ENCODE measurements around the gene KCNQ5.

The KCNQ5 gene

GRCh38 chr6:72620871-72621290, 983 bp upstream of the KCNQ5 start:
- no peaks in the 10 kb centered on the region for H3K27me3 ChIP-seq (ENCODE audit: control insufficient read depth, low read length)

GRCh38 chr6:72622094-72622940, 453 bp downstream of the KCNQ5 start:
- peak overlapping the region; percentile 99 for H3K4me2 ChIP-seq (ENCODE audit: low read length)
- H3K9me3 ChIP-seq (ENCODE audit: control insufficient read depth, insufficient read depth, low read length) = no peaks in the 10 kb centered on the region
- H3K4me1 ChIP-seq (ENCODE audit: control insufficient read depth, low read length) = peaks cover 58% of the 10 kb centered on the region
- H3F3A ChIP-seq (ENCODE audit: control insufficient read depth, insufficient read depth) = peaks cover 17% of the 10 kb centered on the region
- peak overlapping the region; percentile 98 for H3K27ac ChIP-seq (ENCODE audit: low read depth, low read length)
- H3K4me3 ChIP-seq (ENCODE audit: low read length) = peak overlapping the region; percentile 95
- H3K9me2 ChIP-seq (replicated peaks; ENCODE audit: control insufficient read depth, low read length) = no peaks in the 10 kb centered on the region
- no peaks in the 10 kb centered on the region for H3K27me3 ChIP-seq (ENCODE audit: control insufficient read depth, low read length)
- peaks cover 61% of the 10 kb centered on the region for H3K79me2 ChIP-seq (ENCODE audit: control insufficient read depth, low read length)
- no peaks in the 10 kb centered on the region for H4K20me1 ChIP-seq (ENCODE audit: control insufficient read depth, insufficient read depth, low read depth, low read length)
- peaks cover 38% of the 10 kb centered on the region for H3K36me3 ChIP-seq (ENCODE audit: control insufficient read depth, low read length)
- TF ChIP-seq EZH2phosphoT487 (IDR thresholded peaks at IDR 0.05; ENCODE audit: borderline replicate concordance, low read length) = no peak
- no peak for TF ChIP-seq CTCF (IDR thresholded peaks at IDR 0.05; ENCODE audit: low read depth, low read length, poor library complexity, severe bottlenecking)

More at GRCh38 chr6:72620871-72621290, 983 bp upstream of the KCNQ5 start:
- Histone ChIP-seq H3K9me2 (replicated peaks; ENCODE audit: control insufficient read depth, low read length) (no peaks in the 10 kb centered on the region), H4K20me1 (ENCODE audit: control insufficient read depth, insufficient read depth, low read depth, low read length) (no peaks in the 10 kb centered on the region), H3K4me3 (ENCODE audit: low read length) (peak overlapping the region; percentile 95), H3K27ac (ENCODE audit: low read depth, low read length) (peak overlapping the region; percentile 98), H3K4me1 (ENCODE audit: control insufficient read depth, low read length) (peaks cover 59% of the 10 kb centered on the region), H3F3A (ENCODE audit: control insufficient read depth, insufficient read depth) (peaks cover 17% of the 10 kb centered on the region), H3K4me2 (ENCODE audit: low read length) (peak overlapping the region; percentile 99), H3K79me2 (ENCODE audit: control insufficient read depth, low read length) (peaks cover 46% of the 10 kb centered on the region), H3K36me3 (ENCODE audit: control insufficient read depth, low read length) (peaks cover 24% of the 10 kb centered on the region), H3K9me3 (ENCODE audit: control insufficient read depth, insufficient read depth, low read length) (no peaks in the 10 kb centered on the region)
- TF ChIP-seq CTCF (IDR thresholded peaks at IDR 0.05; ENCODE audit: low read depth, low read length, poor library complexity, severe bottlenecking) (no peak), EZH2phosphoT487 (IDR thresholded peaks at IDR 0.05; ENCODE audit: borderline replicate concordance, low read length) (no peak)

- Histone ChIP-seq H3F3A (ENCODE audit: control insufficient read depth, insufficient read depth) (peaks cover 14% of the 10 kb centered on the region), H3K36me3 (ENCODE audit: control insufficient read depth, low read length) (peaks cover 52% of the 10 kb centered on the region), H3K4me1 (ENCODE audit: control insufficient read depth, low read length) (peaks cover 54% of the 10 kb centered on the region), H3K9me2 (replicated peaks; ENCODE audit: control insufficient read depth, low read length) (no peaks in the 10 kb centered on the region), H3K9me3 (ENCODE audit: control insufficient read depth, insufficient read depth, low read length) (no peaks in the 10 kb centered on the region), H3K79me2 (ENCODE audit: control insufficient read depth, low read length) (peaks cover 76% of the 10 kb centered on the region), H3K4me3 (ENCODE audit: low read length) (peak overlapping the region; percentile 95), H3K27me3 (ENCODE audit: control insufficient read depth, low read length) (no peaks in the 10 kb centered on the region), H3K4me2 (ENCODE audit: low read length) (peak overlapping the region; percentile 99), H3K27ac (ENCODE audit: low read depth, low read length) (peak overlapping the region; percentile 98), H4K20me1 (ENCODE audit: control insufficient read depth, insufficient read depth, low read depth, low read length) (no peaks in the 10 kb centered on the region)
- TF ChIP-seq EZH2phosphoT487 (IDR thresholded peaks at IDR 0.05; ENCODE audit: borderline replicate concordance, low read length) (no peak), CTCF (IDR thresholded peaks at IDR 0.05; ENCODE audit: low read depth, low read length, poor library complexity, severe bottlenecking) (no peak)
Measured at GRCh38 chr6:72623808-72624207, 1.9 kb downstream of the KCNQ5 start.

Data from DOHH2 (cell line).